ENCODE measurements around the gene CMC2.

Gene CMC2

GRCh38 chr16:81012974-81013373 is 6.3 kb upstream of the CMC2 start:
- TF ChIP-seq POLR2A (IDR thresholded peaks at IDR 0.05; ENCODE audit: low read length) (no peak), GATA1 (IDR thresholded peaks at IDR 0.05; ENCODE audit: low read depth, low read length) (no peak)
- DNase-seq, result no peak

- DNase-seq, result peak in 1 of 2 experiments; percentile 28
- TF ChIP-seq POLR2A (IDR thresholded peaks at IDR 0.05; ENCODE audit: low read length) (no peak), GATA1 (IDR thresholded peaks at IDR 0.05; ENCODE audit: low read depth, low read length) (no peak)
Measured at GRCh38 chr16:81008505-81008789, 1.8 kb upstream of the CMC2 start.

- TF ChIP-seq POLR2A (IDR thresholded peaks at IDR 0.05; ENCODE audit: low read length) (no peak), GATA1 (IDR thresholded peaks at IDR 0.05; ENCODE audit: low read depth, low read length) (no peak)
- peak; percentile 81 to 88 for DNase-seq
Measured at GRCh38 chr16:81006211-81006812, 373 bp downstream of the CMC2 start.

GRCh38 chr16:81005610-81006161 is 999 bp downstream of the CMC2 start:
- DNase-seq, result peak; percentile 44 to 62
- TF ChIP-seq GATA1 (IDR thresholded peaks at IDR 0.05; ENCODE audit: low read depth, low read length) (no peak), POLR2A (IDR thresholded peaks at IDR 0.05; ENCODE audit: low read length) (no peak)

GRCh38 chr16:81004646-81005353 is 1.9 kb downstream of the CMC2 start:
- DNase-seq, result peak; percentile 67 to 78

GRCh38 chr16:81003610-81004460 is 2.9 kb downstream of the CMC2 start:
- DNase-seq, result peak in 1 of 2 experiments; percentile 26
- no peak for TF ChIP-seq GATA1 (IDR thresholded peaks at IDR 0.05; ENCODE audit: low read depth, low read length)
- no peak for TF ChIP-seq POLR2A (IDR thresholded peaks at IDR 0.05; ENCODE audit: low read length)

More at GRCh38 chr16:81004646-81005353, 1.9 kb downstream of the CMC2 start:
- TF ChIP-seq POLR2A (IDR thresholded peaks at IDR 0.05; ENCODE audit: low read length) (no peak), GATA1 (IDR thresholded peaks at IDR 0.05; ENCODE audit: low read depth, low read length) (no peak)

- no peak for DNase-seq
- TF ChIP-seq GATA1 (IDR thresholded peaks at IDR 0.05; ENCODE audit: low read depth, low read length) (no peak), POLR2A (IDR thresholded peaks at IDR 0.05; ENCODE audit: low read length) (no peak)
Measured at GRCh38 chr16:81003064-81003463, 3.6 kb downstream of the CMC2 start.

GRCh38 chr16:81001330-81001729 is 5.4 kb downstream of the CMC2 start:
- no peak for DNase-seq
- TF ChIP-seq GATA1 (IDR thresholded peaks at IDR 0.05; ENCODE audit: low read depth, low read length), result no peak
- TF ChIP-seq POLR2A (IDR thresholded peaks at IDR 0.05; ENCODE audit: low read length), result no peak

GRCh38 chr16:81000873-81001272 is 5.8 kb downstream of the CMC2 start:
- DNase-seq, result no peak
- no peak for TF ChIP-seq GATA1 (IDR thresholded peaks at IDR 0.05; ENCODE audit: low read depth, low read length)
- TF ChIP-seq POLR2A (IDR thresholded peaks at IDR 0.05; ENCODE audit: low read length), result no peak

- DNase-seq, result no peak
- TF ChIP-seq GATA1 (IDR thresholded peaks at IDR 0.05; ENCODE audit: low read depth, low read length) (no peak), POLR2A (IDR thresholded peaks at IDR 0.05; ENCODE audit: low read length) (no peak)
Measured at GRCh38 chr16:80997964-80998620, 8.6 kb downstream of the CMC2 start.

GRCh38 chr16:80997139-80997798 is 9.4 kb downstream of the CMC2 start:
- peak; percentile 8 to 12 for DNase-seq
- TF ChIP-seq POLR2A (IDR thresholded peaks at IDR 0.05; ENCODE audit: low read length) (peak; percentile 9), GATA1 (IDR thresholded peaks at IDR 0.05; ENCODE audit: low read depth, low read length) (no peak)

- no peak for DNase-seq
- TF ChIP-seq POLR2A (IDR thresholded peaks at IDR 0.05; ENCODE audit: low read length) (no peak), GATA1 (IDR thresholded peaks at IDR 0.05; ENCODE audit: low read depth, low read length) (no peak)
Measured at GRCh38 chr16:80996688-80997138, 10.0 kb downstream of the CMC2 start.

- no peak for DNase-seq
- no peak for TF ChIP-seq POLR2A (IDR thresholded peaks at IDR 0.05; ENCODE audit: low read length)
- no peak for TF ChIP-seq GATA1 (IDR thresholded peaks at IDR 0.05; ENCODE audit: low read depth, low read length)
Measured at GRCh38 chr16:80994451-80994850, 12.2 kb downstream of the CMC2 start.
